GM12891 (cell line): Measurements from ENCODE around the gene GPRC5A.

Experiments
- PAX5 ChIP-seq: IDR thresholded peaks from 2 replicates; pipeline ENCODE4 v1.6.1; 2011; ENCODE audit warnings: low read length, moderate library complexity, mild to moderate bottlenecking; ENCODE audit not compliant: insufficient read depth, severe bottlenecking
- POLR2A ChIP-seq: IDR thresholded peaks from 2 replicates; pipeline ENCODE4 v1.6.1; 2011; ENCODE audit warnings: low read depth, low read length, control low read depth
- POLR2AphosphoS5 ChIP-seq: IDR thresholded peaks from 2 replicates; pipeline ENCODE4 v1.6.1; 2011; ENCODE audit warnings: low read depth, low read length, control low read depth
- SPI1 ChIP-seq: IDR thresholded peaks from 2 replicates; pipeline ENCODE4 v1.6.1; 2011; ENCODE audit warnings: low read depth, low read length, control low read depth
- TAF1 ChIP-seq: IDR thresholded peaks from 2 replicates; pipeline ENCODE4 v1.6.1; 2011; ENCODE audit warnings: low read depth, low read length, control low read depth

DNA sequence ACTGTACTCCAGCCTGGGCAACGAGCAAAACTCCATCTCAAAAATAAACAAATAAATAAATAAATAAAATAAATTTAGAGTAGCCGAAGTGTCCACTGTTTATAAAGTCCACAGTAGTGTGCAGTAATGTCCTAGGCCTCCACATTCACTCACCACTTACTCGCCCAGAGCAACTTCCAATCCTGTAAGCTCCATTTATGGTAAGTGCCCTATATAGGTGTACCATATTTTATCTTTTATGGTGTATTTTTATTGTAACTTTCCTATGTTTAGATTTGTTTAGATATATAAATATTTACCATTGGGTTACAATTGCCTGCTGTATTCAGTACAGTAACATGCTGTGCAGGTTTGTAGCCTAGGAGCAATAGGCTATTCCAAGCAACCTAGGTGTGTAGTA is 37.9 kb upstream of the GPRC5A start:
- TF ChIP-seq POLR2A, result no peak
- no peak for TF ChIP-seq TAF1
- TF ChIP-seq POLR2AphosphoS5, result no peak
- no peak for TF ChIP-seq SPI1
- no peak for TF ChIP-seq PAX5
